Measurements from ENCODE around the gene SCUBE1.

The SCUBE1 gene

DNA sequence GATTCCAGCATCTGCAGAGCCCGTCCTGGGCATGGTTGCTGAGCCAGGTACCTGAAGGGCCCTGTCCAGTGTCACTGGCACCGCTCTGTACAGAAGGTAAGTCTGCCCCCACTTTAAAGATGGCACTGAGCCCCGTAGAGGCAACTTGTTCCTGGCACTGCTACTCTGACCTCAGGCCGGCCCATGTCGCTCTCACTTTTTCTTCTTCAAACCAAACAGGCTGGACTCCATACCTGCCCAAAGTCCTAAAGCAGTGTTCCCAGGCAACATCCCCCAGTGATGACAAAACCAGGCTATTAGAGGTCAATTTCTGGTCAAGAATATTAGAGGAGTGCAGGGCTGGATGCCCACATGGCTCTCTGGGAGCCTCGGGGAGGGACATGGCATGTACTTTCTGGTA lies 109.6 kb downstream of the SCUBE1 start:
- no peak for DNase-seq (ENCODE audit: low read depth)
- TF ChIP-seq, protein P1, sequence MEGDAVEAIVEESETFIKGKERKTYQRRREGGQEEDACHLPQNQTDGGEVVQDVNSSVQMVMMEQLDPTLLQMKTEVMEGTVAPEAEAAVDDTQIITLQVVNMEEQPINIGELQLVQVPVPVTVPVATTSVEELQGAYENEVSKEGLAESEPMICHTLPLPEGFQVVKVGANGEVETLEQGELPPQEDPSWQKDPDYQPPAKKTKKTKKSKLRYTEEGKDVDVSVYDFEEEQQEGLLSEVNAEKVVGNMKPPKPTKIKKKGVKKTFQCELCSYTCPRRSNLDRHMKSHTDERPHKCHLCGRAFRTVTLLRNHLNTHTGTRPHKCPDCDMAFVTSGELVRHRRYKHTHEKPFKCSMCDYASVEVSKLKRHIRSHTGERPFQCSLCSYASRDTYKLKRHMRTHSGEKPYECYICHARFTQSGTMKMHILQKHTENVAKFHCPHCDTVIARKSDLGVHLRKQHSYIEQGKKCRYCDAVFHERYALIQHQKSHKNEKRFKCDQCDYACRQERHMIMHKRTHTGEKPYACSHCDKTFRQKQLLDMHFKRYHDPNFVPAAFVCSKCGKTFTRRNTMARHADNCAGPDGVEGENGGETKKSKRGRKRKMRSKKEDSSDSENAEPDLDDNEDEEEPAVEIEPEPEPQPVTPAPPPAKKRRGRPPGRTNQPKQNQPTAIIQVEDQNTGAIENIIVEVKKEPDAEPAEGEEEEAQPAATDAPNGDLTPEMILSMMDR (IDR thresholded peaks at IDR 0.05; ENCODE audit: insufficient read depth, low read depth, low read length, missing control alignments), result no peak
- H3K4me3 ChIP-seq (ENCODE audit: low read depth, low read length), result no peak overlapping the region

DNA sequence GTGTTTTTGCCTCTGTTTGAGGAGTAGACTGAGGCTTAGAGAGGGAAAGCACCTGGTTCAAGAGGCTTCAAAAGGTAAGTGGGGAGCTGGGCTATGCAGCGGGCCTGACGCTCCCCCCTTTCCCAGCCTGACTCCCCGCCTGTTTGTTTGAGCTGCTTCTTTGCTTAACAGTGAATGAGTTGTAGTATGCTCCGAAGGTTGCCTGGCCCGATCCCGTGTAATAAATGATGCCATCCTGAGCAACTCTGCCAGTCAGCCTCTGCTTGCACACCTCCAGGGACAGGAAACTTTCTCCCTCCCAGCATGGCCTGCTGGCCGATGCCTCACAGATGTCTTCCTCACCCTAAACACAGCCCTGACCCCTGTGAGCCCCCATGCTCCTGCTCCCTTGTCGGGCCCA lies 110.7 kb downstream of the SCUBE1 start:
- DNase-seq (ENCODE audit: low read depth), result no peak
- TF ChIP-seq, protein P1 (IDR thresholded peaks at IDR 0.05; ENCODE audit: insufficient read depth, low read depth, low read length, missing control alignments), result no peak
- no peak overlapping the region for H3K4me3 ChIP-seq (ENCODE audit: low read depth, low read length)

DNA sequence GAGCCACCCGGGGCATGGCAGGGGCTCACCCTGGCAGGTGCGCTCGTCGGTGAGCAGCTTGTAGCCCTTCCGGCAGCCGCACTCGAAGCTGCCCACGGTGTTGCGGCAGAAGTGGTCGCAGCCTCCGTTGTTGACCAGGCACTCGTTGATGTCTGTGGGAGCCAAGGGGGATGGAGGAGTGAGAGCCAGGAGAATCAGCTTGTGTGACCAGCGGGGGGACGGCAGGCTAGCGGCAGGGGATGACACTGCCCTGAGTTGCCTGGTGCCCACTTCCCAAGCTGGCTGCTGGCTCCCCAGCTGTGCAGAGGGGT lies 111.5 kb downstream of the SCUBE1 start:
- TF ChIP-seq, protein P1 (IDR thresholded peaks at IDR 0.05; ENCODE audit: insufficient read depth, low read depth, low read length, missing control alignments), result no peak
- DNase-seq (ENCODE audit: low read depth), result no peak
- H3K4me3 ChIP-seq (ENCODE audit: low read depth, low read length), result no peak overlapping the region

DNA sequence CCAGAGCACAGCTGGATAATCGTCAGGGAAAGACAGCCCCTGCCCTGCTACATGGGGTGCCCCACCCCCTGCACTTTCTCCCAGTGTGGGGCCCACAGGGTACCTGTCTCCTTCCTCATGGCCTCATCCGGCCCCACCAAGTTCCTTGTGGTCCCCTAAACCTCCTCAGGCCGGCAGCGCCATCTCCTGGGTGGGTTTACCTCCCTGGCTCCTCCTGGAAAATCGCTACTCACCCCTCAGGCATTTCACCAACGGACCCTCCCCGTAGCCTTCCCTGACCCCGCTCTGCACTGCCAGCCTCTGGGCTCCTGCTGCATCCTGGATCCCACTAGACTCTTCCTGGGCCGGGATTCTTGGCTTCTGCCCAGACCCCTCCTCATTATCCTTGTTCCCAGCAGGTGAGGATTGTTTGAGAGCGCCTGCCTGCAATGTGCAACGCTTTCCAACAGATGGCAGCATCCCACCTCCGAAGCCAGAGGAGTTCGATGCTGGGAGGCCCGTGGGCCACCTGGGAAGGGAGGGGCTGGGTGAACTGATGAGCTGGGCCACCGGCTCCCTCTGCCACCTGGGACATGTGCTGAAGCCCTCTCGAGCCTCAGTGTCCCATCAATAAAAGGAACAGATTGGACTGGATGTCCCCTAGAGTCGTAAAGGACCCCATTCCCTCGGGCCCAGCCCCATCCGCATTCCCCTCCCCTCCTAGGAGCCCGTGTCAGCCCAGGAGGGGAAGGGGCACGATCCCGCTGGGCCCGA lies 112.0 kb downstream of the SCUBE1 start:
- TF ChIP-seq, protein P1 (IDR thresholded peaks at IDR 0.05; ENCODE audit: insufficient read depth, low read depth, low read length, missing control alignments), result peak; percentile 95
- peak; percentile 72 for DNase-seq (ENCODE audit: low read depth)
- H3K4me3 ChIP-seq (ENCODE audit: low read depth, low read length), result no peak overlapping the region

DNA sequence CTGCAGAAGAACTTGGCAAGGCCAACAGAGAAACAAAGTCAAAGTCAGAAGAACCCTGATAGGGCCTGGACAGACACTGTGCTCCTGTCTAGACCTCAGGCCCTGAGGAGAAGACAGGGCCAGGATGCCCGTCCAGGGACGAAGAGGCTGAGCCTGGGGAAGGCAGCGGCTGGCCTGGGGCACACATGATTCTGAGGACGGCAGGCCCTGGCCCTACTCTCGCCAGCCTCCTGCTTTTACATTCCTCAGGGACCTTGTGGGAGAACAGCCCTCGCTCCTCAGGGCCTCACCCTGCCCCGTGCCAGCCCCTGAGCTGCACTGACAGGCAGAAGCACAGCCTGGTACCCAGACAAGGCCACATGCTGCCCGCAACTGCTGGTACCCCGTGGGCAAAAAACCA lies 112.6 kb downstream of the SCUBE1 start:
- H3K4me3 ChIP-seq (ENCODE audit: low read depth, low read length), result no peak overlapping the region
- no peak for DNase-seq (ENCODE audit: low read depth)
- TF ChIP-seq, protein P1 (IDR thresholded peaks at IDR 0.05; ENCODE audit: insufficient read depth, low read depth, low read length, missing control alignments), result no peak

DNA sequence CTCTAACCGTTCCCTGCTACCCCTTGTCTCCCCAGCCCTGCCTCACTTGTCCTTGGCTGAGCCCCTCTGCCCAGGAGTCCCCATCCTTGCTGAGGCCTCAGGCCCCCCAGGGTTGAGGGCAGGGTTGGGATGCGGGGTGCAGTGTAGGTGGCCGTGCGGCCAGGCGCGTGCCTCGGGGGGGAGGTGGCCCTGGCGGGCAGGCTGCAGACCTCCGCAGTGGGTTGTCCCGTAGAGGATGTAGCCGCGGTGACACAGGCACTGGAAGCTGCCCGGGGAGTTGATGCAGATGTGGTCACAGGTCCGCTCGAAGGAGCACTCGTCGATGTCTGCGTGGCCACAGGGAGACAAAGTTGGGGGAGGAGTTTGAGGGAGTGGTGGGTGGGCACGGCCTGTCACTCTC lies 114.3 kb downstream of the SCUBE1 start:
- no peak for DNase-seq (ENCODE audit: low read depth)
- TF ChIP-seq, protein P1 (IDR thresholded peaks at IDR 0.05; ENCODE audit: insufficient read depth, low read depth, low read length, missing control alignments), result no peak
- no peak overlapping the region for H3K4me3 ChIP-seq (ENCODE audit: low read depth, low read length)

DNA sequence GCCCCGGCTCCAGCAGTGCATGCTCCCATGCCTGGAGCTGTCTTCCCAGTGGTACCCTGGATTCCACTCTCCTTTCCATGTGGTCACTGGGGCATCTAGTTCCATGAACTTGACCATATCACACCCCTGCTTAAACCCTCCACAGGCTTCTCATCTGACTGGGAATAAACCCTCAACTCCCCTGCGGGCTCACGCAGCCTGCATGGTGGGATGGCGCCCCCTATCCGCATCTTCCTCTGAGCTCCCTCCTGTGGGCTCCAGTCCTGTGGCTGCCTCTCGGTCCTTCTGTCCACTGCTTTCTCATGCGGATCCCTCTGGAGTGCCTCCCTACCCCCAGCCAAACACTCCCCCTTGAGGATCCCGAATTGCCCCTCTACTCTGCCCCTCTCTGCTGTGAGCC lies 114.8 kb downstream of the SCUBE1 start:
- peak; percentile 31 for DNase-seq (ENCODE audit: low read depth)
- no peak overlapping the region for H3K4me3 ChIP-seq (ENCODE audit: low read depth, low read length)
- TF ChIP-seq, protein P1 (IDR thresholded peaks at IDR 0.05; ENCODE audit: insufficient read depth, low read depth, low read length, missing control alignments), result peak; percentile 41
